ENCODE measurements around the gene CCNC. TPM values are rescaled to one million over a fixed set of nuclear protein-coding genes. Genes with fewer than 3 reads are reported as not detected.

CCNC gene, protein sequence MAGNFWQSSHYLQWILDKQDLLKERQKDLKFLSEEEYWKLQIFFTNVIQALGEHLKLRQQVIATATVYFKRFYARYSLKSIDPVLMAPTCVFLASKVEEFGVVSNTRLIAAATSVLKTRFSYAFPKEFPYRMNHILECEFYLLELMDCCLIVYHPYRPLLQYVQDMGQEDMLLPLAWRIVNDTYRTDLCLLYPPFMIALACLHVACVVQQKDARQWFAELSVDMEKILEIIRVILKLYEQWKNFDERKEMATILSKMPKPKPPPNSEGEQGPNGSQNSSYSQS
- polyA plus RNA-seq: 35.6 TPM

DNA sequence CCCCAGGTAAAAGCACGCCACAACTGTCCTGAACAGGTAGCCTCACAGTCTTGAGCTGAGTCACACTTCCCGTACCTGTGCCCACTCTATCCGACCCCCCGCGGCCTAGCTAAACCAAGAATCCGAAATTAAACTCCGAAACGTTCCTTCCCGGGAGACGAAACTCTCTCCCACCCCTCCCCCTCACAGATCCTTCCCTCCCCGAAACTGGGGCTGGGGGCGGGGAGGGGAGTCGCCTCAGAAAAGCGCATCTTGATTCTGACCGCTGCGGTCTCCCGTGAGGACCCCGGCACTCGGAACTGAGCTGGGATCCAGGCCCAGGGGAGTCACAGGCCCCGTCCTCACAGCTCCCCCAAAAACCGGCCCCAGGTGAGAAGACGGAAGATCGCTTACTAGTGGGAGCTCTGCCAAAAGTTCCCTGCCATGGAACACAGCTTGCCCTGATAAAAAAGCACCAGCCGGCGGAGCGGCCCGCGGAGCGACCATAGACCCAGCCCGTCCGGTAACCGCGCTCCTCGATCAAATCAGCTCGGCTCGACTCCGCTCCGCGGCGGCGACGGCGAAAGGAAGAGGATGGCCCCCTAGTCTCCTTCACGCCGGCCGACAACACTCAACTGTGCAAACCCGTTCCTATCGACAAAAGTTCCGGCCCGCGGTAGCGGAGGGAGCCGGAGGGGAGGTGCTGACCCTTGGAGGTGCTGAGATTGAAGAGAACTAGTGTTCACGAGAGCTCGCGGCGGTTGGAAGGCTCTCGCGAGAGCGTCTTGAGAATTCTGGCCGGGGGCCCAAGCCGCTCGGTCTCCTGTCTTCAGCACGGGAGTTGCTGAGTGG, at the start of gene CCNC:
CCNC (minus strand) TSS at position 558 of the 831 bp plus-strand sequence; CDS start at position 425, 133 bp downstream.
- Mint-ChIP-seq H3K27ac (peak within 1 kb of the TSS; percentile 66 to 98 (median 93)), H3K4me1 (peaks cover 25 to 32% (median 25%) of the 10 kb centered on the region in 3 donors), H3K27me3 (no peaks in the 10 kb centered on the region), H3K9me3 (peaks cover 0 to 4% (median 0%) of the 10 kb centered on the region in 3 donors), H3K4me3 (peak within 1 kb of the TSS; percentile 96 to 98 (median 97)), H3K36me3 (peaks cover 3% of the 10 kb centered on the region)

DNA sequence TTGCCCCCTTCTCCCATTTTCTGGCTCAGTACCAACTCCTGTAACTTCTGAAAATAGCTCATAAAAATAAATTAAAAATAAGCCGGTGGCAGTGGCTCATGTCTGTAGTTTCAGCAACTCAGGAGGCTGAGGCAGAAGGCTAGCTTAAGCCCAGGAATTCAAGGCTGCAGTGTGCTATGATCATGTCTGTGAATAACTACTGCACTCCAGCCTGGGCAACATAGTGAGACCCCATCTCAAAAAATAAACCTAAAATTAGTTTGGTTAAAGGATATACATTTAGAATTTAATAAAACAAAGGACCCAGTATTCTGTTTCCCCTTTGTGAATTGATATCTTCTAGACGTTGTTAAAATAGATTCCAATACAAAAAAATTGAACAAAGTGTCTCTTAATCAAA, 48.7 kb upstream of the CCNC start:
- Mint-ChIP-seq H3K9me3 (no peaks in the 10 kb centered on the region), H3K4me1 (peaks cover 6 to 11% (median 8%) of the 10 kb centered on the region in 3 donors), H3K4me3 (no peak overlapping the region), H3K27ac (no peak overlapping the region), H3K36me3 (no peaks in the 10 kb centered on the region), H3K27me3 (peaks cover 55% of the 10 kb centered on the region)

DNA sequence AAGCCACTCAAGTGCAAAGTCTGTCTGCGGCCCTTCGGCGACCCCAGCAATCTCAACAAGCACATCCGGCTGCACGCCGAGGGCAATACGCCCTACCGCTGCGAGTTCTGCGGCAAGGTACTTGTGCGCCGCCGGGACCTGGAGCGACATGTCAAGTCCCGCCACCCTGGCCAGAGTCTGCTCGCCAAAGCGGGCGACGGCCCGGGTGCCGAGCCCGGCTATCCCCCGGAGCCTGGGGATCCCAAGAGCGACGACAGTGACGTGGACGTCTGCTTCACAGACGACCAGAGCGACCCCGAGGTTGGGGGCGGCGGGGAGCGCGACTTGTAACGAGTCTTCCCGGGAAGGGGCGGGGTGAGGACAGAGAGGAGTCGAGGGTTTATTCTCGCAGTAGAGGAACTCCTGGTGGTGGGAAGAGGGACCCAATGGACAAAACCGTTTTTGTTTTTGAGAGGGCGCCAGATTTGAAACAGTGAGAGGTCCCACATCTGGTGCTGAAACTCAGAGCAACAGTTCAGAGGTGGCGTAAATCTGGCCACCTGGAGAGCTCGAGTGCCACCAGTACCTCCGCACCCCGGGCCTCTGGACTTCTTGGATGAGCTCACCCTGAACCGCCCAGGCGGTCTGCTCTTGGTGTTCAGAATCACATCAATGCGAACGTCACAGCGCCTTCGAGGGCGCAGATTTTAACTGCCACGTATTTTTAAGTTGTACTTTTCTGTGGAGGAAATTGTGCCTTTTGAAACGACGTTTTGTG, 46.1 kb upstream of the CCNC start:
- Mint-ChIP-seq H3K9me3 (no peaks in the 10 kb centered on the region), H3K4me3 (peak overlapping the region; percentile 69 to 87 (median 81)), H3K36me3 (no peaks in the 10 kb centered on the region), H3K4me1 (peaks cover 8 to 23% (median 16%) of the 10 kb centered on the region in 3 donors), H3K27me3 (peaks cover 59% of the 10 kb centered on the region), H3K27ac (peak overlapping the region; percentile 39 to 93 (median 86))

DNA sequence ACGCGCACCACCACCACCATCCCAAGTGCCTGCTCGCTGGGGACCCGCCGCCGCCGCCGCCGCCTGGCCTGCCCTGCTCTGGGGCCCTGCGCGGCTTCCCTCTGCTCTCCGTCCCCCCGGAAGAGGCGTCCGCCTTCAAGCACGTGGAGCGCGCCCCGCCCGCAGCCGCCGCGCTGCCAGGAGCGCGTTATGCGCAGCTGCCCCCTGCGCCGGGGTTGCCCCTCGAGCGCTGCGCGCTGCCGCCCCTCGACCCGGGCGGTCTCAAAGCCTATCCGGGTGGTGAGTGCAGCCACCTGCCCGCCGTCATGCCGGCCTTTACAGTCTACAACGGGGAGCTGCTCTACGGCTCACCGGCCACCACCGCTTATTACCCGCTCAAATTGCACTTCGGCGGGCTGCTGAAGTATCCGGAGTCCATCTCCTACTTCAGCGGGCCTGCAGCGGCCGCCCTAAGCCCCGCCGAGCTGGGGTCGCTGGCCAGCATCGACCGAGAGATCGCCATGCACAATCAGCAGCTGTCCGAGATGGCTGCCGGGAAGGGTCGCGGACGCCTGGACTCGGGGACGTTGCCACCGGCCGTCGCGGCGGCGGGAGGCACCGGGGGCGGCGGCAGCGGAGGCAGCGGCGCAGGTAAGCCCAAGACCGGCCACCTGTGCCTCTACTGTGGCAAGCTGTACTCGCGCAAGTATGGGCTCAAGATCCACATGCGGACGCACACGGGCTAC, 45.4 kb upstream of the CCNC start:
- Mint-ChIP-seq H3K9me3 (peaks cover 0 to 4% (median 4%) of the 10 kb centered on the region in 3 donors), H3K27ac (peak overlapping the region in 2 of 3 donors; percentile 25 to 93), H3K27me3 (peaks cover 60% of the 10 kb centered on the region), H3K36me3 (no peaks in the 10 kb centered on the region), H3K4me1 (peaks cover 8 to 28% (median 16%) of the 10 kb centered on the region in 3 donors), H3K4me3 (peak overlapping the region; percentile 69 to 87 (median 81))

DNA sequence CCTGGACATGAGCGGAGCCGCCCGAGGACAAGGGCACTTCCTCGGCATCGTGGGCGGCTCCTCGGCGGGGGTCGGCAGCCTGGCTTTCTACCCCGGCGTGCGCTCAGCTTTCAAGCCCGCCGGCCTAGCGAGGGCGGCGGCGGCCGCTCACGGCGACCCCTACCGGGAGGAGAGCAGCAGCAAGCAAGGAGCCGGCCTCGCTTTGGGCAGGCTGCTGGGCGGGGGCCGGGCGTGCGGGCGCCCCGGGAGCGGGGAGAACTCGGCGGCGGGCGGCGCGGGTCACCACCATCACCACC, 44.9 kb upstream of the CCNC start:
- Mint-ChIP-seq H3K4me3 (peak overlapping the region in 1 of 4 donors; percentile 69), H3K4me1 (peaks cover 8 to 29% (median 16%) of the 10 kb centered on the region in 3 donors), H3K9me3 (peaks cover 0 to 4% (median 4%) of the 10 kb centered on the region in 3 donors), H3K36me3 (no peaks in the 10 kb centered on the region), H3K27ac (no peak overlapping the region), H3K27me3 (peaks cover 62% of the 10 kb centered on the region)

DNA sequence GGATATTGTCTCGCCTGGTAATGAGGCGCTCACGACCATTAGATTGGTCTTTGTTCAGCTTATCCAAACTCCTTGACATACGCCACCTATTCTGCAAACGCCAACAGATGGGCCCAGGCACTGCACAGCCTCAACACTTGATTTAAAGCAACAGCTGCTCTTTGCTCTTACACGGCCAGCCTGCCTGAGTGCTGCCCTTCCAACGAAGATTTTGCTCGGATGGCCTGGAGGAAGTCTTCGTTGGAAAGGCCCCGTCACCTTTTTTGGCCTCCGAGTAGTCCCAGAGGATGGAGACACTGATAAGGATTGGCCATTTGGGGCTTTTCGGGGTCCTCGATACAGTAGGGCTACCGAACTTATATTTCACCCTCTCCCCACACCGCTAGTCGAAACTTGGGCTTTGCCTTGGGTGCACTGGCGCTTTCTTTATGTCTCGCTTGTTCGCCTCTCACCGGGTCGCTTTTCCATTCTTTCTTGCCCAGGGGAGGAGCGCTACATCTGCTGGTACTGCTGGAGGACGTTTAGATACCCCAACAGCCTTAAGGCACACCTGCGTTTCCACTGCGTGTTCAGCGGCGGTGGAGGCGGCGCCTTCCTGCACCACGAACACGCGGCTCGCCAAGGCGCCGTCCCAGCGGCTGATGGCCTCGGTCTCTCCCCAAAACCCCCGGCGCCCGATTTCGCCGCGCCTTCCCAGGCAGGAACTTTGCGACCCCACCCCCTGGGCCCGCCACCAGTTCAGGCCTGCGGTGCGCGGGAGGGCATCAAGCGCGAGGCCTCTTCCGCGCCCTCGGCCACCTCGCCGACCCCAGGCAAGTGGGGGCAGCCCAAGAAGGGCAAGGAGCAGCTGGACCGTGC, 44.3 kb upstream of the CCNC start:
- Mint-ChIP-seq H3K4me3 (peak overlapping the region; percentile 23 to 81 (median 44)), H3K27ac (peak overlapping the region; percentile 53 to 77 (median 70)), H3K4me1 (peaks cover 8 to 32% (median 16%) of the 10 kb centered on the region in 3 donors), H3K36me3 (no peaks in the 10 kb centered on the region), H3K27me3 (peaks cover 65% of the 10 kb centered on the region), H3K9me3 (peaks cover 0 to 4% (median 4%) of the 10 kb centered on the region in 3 donors)

DNA sequence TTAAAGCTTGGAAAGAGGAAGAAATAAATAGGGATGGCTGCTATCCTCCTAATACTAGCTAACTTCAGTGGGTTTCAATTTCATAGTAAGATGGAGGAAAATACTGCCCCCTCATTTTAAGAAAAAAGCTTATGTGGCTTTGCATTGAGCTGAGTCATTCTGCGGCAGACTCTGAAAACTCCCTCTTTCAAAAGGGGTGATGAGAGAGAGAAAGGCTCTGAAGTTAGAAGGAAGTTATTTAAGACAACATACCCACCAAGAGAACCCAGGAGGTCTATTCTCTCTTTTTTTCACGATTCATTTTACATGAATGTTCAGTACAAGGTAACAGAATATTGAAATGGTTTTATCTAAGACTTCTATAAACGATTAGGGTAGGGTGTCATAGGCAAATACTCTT, 42.7 kb upstream of the CCNC start:
- Mint-ChIP-seq H3K4me1 (peaks cover 8 to 31% (median 16%) of the 10 kb centered on the region in 3 donors), H3K27ac (peak overlapping the region in 2 of 3 donors; percentile 39 to 88), H3K27me3 (peaks cover 64% of the 10 kb centered on the region), H3K9me3 (peaks cover 0 to 6% (median 4%) of the 10 kb centered on the region in 3 donors), H3K4me3 (peak overlapping the region in 1 of 4 donors; percentile 81), H3K36me3 (peaks cover 2% of the 10 kb centered on the region)

DNA sequence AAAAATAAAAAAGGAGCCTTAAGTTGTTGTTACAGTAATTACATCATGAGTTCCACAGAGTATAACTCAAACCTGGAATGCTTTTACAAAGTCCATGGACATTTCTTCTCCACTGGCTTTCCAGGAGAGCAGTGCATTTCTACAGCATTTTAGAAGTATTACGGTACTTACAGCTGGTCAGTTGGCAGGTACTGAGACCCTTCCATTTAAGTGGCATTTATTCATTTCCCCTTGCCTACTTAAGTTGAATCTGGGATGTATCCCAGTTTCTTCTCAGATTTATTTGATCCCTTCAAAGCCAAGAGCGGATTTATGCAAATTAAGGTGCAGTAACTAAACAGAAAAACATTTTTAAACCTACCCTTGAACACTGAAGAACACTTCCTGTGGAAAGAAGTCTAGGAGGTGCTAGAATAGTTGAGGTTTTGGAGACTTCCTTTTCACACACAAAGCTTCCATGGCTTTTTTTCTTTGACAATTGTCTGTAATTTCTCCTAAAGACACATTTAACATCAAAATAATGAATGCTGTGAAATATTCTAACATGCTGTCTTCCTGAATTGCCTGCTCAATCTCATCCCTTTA, 41.5 kb upstream of the CCNC start:
- Mint-ChIP-seq H3K4me3 (peak overlapping the region in 1 of 4 donors; percentile 81), H3K27ac (peak overlapping the region in 2 of 3 donors; percentile 45 to 88), H3K27me3 (peaks cover 72% of the 10 kb centered on the region), H3K4me1 (peaks cover 8 to 31% (median 15%) of the 10 kb centered on the region in 3 donors), H3K9me3 (peaks cover 0 to 7% (median 4%) of the 10 kb centered on the region in 3 donors), H3K36me3 (peaks cover 2% of the 10 kb centered on the region)

DNA sequence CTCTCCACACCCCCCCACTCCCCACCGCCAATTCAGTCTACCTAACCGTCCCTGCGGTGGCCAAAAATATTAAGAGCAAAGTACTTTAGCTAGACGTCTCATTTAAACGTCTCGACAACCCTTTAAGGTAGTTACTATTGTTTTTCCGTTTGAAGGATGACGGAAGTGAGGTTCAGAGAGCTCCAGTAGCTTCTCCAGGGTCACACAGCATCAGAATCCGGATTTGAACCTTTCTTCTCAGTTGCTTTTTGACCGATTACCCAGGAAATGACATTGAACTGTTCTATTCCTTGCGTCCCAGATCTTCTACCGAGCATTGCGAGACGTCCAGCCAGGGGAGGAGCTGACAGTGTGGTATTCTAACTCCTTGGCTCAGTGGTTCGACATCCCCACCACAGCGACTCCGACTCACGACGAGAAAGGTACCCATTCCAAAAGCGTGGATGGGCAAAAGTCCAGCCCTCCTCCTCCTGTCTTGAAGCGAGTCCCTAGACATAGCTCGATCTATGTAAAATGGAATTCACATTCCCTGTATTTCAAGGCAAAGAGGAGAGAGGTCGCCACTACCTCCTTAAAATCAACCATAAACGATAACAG, 40.5 kb upstream of the CCNC start:
- Mint-ChIP-seq H3K4me1 (peaks cover 5 to 33% (median 11%) of the 10 kb centered on the region in 3 donors), H3K36me3 (peaks cover 2% of the 10 kb centered on the region)

DNA sequence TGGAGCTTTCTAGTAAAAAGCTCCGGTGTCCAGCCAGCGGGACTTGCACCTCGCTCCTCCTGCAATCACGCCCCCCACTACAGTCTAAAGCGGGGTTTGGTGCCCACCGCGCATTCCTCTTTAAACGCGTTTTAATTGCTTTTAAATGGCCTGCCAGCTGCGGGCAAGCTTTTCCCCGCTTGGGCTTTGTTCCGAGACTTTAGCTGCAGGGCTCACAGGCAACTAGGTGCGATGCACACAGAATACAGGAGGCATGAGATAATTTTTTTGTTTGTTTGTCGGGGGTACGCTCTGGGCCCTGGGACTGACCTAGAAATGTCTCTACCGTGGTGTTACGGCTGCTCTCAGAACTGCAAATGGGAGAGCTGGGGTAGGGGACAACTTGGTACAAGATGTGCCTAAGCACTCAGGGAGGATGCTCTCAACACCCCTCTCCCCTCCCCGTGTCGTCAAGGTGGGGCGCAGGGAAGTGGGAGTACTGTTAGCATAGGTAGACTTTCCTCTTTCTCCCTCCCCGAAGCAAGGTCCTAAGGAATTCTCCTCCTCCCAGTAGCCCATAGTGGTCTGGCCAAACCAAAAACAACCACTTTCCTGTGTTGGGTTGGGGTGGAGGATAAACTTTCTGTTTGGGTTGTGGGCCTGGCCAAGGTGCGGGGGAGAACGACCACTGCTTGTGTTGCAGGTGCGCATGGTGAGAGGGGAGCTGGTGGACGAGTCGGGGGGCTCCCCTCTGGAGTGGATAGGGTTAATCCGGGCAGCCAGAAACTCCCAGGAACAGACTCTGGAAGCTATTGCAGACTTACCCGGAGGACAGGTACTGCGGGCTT, 39.8 kb upstream of the CCNC start:
- Mint-ChIP-seq H3K36me3 (peaks cover 2% of the 10 kb centered on the region), H3K27ac (peak overlapping the region; percentile 67 to 91 (median 91)), H3K9me3 (peaks cover 0 to 7% (median 4%) of the 10 kb centered on the region in 3 donors), H3K4me3 (peak overlapping the region in 3 of 4 donors; percentile 12 to 68 (median 62)), H3K27me3 (peaks cover 79% of the 10 kb centered on the region), H3K4me1 (peaks cover 5 to 34% (median 11%) of the 10 kb centered on the region in 3 donors)

More for the DNA sequence above, 40.5 kb upstream of the CCNC start:
- Mint-ChIP-seq H3K9me3 (peaks cover 0 to 7% (median 4%) of the 10 kb centered on the region in 3 donors), H3K27me3 (peaks cover 74% of the 10 kb centered on the region), H3K27ac (peak overlapping the region; percentile 41 to 91 (median 69)), H3K4me3 (peak overlapping the region in 1 of 4 donors; percentile 57)

DNA sequence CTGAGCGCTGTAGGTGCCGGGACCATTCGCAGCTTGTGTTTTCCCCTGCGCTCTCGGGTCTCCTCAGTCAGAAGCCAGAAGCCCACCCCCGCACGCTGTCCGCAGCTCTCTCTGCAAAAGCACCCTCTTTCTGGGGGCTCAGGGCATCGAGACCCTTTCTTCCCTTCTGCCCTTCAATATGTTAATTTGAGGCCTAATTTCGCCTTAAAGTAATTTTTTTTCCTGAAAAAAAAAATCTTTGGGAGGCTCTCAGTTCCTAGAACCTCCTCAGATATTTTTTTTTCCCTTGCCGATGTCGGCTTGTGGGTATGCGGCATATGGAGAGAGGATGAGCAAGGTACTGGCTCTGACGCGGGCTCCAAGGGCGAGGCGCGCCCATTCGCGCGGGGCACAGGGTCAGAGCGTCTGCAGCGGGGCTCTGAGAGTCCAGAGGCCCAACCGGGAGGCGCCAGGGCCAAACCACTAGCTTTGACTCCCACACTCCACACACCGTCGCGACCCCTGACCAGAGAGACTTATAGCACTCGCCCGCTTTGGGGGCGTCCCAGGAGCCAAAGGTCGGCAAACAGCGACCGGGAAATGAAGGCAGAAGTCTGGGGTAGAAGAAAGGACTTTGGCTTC, 39.1 kb upstream of the CCNC start:
- peaks cover 83% of the 10 kb centered on the region for H3K27me3 Mint-ChIP-seq
- peak overlapping the region in 2 of 4 donors; percentile 43 to 62 for H3K4me3 Mint-ChIP-seq
- peak overlapping the region; percentile 89 to 91 (median 91) for H3K27ac Mint-ChIP-seq
- H3K9me3 Mint-ChIP-seq: peaks cover 0 to 7% (median 4%) of the 10 kb centered on the region in 3 donors
- H3K36me3 Mint-ChIP-seq: peaks cover 2% of the 10 kb centered on the region
- peaks cover 5 to 39% (median 16%) of the 10 kb centered on the region in 3 donors for H3K4me1 Mint-ChIP-seq

All from IgD-negative memory B cell (primary cell).